GM19238 (cell line): ENCODE results near the gene CYB5B.

Experiments
- DNase-seq: peaks from one replicate; pipeline ENCODE4 v3.0.0; 2011; ENCODE audit warnings: low spot score; ENCODE audit not compliant: insufficient read length

Gene CYB5B

DNA sequence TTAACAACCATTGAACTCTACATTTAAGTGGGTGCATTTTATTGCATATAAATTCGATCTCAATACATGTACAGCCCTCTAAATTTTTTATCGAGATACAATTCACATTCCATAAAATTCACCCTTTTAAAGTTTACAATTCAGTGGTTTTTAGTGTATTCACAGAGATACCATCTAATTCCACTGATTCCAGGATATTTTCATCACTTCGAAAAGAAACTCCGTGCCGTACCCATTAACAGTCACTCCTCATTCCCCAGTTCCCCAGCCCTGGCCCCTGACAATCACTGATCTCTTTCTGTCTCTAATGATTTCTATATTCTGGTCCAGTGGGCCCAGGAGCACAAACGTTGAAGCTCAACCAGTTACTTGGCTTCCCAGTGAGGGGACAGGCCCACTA is 61.4 kb downstream of the CYB5B start:
- no peak for DNase-seq

DNA sequence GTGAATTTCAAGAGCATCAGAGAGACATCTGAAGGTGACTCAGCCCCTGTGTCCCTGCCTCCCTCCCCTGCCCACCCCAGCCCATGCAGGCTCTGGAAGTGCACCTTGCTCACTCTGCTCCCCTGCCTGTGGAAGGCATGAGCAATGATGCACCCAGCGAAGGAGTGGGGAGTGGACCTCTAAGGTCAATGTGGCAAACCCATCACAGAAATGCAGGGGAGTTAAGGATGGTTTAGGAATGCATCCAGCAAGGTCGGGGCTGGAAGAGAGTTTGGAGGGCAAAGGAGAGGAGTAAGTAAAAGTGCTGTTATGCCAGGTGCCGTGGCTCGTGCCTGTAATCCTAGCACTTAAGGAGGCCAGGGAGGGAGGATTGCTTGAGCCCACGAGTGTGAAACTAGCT is 61.9 kb downstream of the CYB5B start:
- DNase-seq: no peak

DNA sequence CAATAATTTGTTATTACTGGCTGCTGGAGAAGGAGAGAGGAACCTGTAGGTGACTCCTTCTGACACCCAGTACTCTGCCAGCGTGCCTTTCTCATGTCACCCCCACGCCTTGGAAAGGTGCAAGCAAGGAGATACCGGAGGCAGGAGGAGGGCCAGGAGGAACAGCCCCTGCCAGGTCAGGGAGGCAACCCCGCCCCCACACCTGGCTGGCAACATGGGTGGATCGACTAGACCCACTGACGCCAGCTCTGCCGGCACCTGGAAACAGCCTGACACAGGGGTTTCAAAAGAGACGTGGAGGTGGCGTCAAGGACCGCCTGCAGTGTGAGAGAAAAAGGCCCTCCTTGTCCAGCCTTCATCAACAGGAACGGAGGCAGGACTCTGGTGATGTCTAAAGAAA is 62.3 kb downstream of the CYB5B start:
- no peak for DNase-seq

DNA sequence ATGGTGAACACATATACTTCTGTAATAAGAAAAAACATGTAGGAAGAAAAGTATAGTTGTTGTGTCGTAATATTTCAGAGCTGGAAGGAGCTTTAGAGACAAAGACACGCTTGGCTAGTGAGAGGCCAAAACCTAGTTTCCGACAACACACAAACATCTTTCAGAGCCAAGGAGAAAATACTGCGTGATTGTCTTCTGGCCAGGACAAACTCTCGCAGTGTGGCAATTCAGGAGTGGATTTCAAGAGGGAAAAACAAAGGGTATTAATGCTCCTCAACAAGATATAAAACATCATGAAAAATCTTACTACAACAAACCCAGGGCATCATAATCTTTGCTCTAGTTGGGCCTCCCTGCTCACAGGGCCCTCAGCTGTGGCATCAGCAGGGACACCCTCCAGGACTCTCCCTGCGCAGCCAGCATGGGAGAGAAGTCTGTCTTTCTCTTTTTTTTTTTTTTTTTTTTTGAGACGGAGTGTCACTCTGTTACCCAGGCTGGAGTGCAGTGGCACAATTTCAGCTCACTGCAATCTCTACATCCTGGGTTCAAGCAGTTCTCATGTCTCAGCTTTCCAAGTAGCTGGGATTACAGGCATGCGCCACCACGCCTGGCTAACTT is 66.4 kb downstream of the CYB5B start:
- no peak for DNase-seq

GRCh38 chr16:69494991-69495392 is 70.6 kb downstream of the CYB5B start:
- no peak for DNase-seq

DNA sequence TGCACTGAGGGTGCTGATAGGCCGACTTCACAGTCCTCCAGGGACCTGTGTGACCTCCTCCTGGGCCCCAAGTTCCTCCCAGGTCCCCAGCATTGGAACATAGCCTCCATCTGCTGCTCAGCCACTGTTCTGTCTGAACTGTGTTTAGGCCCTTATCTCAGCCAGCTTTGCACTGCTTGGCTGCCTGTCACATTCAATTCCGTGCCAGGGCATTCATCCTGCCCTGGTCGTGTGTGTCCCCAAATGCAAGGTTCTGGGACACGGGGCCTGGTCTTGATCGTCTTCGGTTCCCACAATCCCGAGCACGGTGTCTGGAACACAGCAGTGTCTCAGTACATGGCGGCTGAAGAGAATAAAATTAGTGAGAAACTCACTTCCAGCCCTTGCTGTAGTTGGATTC is 71.4 kb downstream of the CYB5B start:
- no peak for DNase-seq

GRCh38 chr16:69496376-69496775 is 72.0 kb downstream of the CYB5B start:
- no peak for DNase-seq

GRCh38 chr16:69496896-69497295 is 72.5 kb downstream of the CYB5B start:
- DNase-seq: no peak

DNA sequence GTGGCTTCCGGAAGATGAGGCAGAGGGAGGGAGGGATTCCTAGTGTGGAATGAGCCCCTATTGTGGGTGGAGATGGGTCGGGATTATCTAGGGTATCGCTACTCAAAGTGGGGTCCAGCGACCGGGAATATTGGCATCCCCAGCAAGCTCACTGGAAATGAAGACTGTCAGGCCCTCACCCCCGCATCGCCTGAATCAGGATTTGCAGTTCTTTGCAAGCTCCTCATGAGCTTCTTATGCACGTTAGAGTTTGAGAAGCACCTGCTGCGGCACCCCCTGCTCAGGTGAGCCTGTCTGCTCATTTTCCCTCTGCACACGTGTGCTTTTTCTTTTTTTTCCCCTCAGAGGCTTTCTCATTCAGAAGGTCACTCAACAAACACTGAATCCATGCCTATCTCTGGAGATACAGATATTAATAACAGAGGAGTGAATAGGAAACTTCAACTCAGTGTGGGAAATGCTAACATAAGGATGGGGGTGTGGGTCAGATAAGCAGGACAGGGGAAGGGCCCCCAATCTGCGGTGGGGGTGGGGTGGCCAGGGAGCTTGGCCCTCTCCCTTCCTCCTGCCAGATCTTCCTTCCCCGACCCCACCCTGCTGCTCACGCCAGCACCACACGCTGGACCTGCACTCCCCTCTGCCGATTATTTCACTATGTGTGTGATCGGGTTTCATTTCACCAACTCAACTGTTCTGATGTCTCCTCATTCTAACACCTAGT is 73.6 kb downstream of the CYB5B start:
- no peak for DNase-seq

- DNase-seq: no peak
These were observed 74.5 kb downstream of the CYB5B start for GRCh38 chr16:69498926-69499325.

GRCh38 chr16:69499541-69500230 is 75.3 kb downstream of the CYB5B start:
- no peak for DNase-seq

DNA sequence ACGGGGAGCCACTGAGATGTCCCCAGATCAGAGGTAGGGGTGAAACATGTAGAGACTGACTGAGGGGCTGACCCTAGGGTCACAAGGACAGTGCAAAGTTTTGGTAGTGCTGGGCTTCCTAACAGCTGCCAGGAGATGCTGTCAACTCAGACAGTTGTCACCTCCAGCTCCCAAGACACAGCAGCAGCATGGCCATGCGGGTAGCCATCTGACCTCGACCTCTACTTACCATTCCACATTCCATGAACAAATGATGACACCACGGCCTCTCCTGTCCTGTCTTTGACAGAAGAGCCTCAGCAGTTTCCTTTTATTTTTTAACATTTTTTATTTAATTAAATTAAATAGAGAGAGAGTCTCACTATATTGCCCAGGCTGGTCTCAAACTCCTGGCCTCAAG is 76.1 kb downstream of the CYB5B start:
- DNase-seq: no peak

DNA sequence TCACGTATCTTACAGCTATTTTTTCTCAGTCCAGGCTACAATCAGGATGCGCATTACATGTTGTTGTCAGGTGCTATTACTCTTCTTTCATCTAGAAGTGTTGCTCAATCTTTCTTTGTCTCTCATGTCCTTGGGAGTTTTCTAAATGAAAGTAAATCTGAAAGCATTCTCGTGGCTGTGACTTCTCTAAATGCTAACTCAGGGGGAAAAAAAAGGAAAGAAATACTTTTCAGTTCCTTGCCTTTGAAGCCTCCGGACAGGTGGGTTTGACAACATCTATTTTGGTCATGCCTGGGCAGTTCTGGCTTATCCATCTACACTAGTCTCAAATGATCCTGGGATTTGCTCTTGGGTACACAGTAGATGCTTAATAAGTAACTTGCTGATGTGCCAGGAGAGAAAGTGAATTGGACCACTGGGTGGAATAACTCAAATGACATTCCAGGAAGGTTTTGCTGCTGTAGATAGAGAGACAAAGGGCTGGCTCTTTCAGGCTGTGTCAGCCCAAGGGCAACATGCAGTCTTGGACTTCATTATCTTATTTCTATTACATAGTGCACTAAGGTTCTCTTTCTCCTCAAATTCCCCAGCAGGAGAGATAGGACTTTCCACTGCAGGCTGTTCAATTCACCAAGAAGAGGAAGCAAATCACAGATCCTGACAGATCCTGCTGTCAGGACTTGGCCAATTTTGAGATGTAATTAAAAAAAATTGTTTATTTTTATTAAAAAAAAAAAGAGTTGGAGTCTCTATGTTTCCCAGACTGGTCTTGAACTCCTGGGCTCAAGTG is 77.7 kb downstream of the CYB5B start:
- DNase-seq: peak; percentile 21

- DNase-seq: no peak
These were observed 78.8 kb downstream of the CYB5B start for GRCh38 chr16:69503244-69503643.

GRCh38 chr16:69508033-69508755 is 83.8 kb downstream of the CYB5B start:
- DNase-seq: no peak

DNA sequence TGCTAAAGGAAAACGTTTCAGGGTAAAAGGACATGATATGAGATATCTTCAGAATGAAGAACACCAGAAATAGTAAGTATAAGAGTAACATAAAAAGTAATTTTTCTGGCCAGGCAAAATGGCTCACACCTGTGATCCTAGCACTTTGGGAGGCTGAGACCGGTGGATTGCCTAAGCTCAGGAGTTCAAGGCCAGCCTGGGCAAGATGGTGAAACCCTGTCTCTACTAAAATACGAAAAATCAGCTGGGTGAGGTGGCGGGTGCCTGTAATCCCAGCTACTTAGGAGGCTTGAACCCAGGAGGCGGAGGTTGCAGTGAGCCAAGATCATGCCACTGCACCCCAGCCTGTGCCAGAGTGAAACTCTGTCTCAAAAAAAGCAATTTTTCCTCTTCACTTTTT is 84.7 kb downstream of the CYB5B start:
- DNase-seq: no peak

DNA sequence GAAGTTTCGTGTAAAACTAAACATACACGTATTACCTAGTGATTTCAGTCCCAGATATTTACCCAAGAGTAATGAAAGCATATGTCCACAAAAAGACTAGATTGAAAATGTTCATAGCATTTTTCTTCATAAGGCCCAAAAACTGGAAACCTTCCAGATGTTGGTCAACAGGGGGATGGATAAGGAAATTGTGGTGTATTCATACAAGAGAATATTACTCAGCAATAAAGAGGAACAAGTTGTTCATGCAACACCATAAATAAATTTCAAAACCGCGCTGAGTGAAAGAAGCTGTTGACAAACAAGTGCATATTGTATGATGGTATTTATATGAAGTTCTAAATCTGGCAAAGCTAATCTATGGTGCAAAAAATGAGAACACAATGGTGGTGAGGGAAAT is 87.2 kb downstream of the CYB5B start:
- DNase-seq: no peak

DNA sequence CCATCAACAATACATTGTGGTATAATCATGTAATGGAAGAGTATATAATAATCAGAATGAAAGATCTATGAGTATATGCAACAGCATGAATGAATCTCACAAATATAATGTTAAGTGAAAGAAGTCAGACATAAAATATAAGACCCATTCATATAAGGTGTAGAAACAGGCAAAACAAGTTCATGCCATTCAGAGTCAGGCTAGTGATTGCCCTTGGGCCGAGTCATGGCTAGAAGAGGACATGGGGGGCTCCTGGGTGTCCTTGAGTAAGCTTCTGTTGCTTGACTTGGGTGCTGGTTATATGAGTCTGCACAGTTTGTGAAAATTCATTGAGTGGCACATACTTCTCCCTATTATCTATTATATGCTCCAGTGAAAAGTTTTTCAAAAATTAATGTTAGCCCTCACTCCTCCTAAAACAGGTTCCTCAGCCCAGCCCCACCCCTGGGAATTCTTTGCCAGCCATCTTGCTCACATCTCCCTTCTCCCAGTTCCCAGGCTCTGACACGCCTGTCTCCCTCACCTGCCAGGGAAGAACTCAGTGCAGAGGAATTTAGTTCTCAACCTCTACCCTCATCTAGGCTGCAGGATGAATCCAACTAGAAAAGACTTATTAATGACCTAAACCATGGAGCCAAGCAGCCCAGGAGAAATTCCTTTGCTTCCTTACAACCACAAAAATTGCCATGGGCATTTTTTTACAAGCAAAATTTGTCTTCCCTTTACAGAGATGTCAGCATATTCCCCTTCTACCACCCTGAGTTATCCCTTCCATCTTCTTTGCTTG is 89.0 kb downstream of the CYB5B start:
- no peak for DNase-seq

DNA sequence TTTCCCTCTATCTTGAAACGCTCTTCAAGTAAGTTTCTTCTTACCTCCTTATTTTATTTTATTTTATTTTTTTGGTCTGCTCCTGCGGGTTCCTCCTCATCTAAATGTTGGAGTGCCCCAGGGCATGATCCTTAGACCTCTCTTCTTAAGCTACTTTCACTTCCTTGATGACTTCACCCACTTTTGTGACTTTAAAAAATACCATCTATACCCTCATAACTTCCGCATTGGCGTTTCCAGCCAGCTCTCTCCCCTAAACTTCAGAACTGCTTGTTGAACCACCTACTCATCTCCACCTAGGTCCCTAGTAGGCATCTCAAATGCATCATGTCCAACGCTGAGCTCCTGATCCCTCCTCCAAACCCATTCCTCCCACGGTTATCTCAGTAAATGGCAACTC is 89.9 kb downstream of the CYB5B start:
- no peak for DNase-seq
